ENCODE data around the gene OARD1. TPM values are rescaled to one million over a fixed set of nuclear protein-coding genes. Genes with fewer than 3 reads are reported as not detected.

OARD1 gene
- polyA plus RNA-seq, 1 of the 3 experiments (the other 2 are of a cell fraction): 5.6 TPM

DNA sequence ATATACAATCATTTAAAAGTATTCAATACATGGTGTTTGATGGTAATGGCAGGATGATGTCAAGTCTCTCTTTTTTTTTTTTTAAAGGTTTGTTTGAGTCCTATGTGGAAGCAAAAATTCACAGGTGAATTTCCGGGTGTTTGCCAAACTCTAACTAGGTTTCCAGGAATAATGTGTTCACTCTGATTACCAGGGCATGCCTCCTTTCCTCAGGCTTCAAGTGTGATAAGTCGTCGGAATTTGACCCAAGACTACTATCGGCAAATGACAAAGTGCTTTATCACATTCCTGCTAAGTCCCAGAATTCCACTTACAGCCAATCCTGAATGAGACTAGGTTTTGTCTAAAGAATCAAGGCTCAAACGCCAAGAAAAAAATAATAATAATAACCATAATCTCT lies 7.3 kb downstream of the OARD1 start (continued):
- TF ChIP-seq, protein P1, sequence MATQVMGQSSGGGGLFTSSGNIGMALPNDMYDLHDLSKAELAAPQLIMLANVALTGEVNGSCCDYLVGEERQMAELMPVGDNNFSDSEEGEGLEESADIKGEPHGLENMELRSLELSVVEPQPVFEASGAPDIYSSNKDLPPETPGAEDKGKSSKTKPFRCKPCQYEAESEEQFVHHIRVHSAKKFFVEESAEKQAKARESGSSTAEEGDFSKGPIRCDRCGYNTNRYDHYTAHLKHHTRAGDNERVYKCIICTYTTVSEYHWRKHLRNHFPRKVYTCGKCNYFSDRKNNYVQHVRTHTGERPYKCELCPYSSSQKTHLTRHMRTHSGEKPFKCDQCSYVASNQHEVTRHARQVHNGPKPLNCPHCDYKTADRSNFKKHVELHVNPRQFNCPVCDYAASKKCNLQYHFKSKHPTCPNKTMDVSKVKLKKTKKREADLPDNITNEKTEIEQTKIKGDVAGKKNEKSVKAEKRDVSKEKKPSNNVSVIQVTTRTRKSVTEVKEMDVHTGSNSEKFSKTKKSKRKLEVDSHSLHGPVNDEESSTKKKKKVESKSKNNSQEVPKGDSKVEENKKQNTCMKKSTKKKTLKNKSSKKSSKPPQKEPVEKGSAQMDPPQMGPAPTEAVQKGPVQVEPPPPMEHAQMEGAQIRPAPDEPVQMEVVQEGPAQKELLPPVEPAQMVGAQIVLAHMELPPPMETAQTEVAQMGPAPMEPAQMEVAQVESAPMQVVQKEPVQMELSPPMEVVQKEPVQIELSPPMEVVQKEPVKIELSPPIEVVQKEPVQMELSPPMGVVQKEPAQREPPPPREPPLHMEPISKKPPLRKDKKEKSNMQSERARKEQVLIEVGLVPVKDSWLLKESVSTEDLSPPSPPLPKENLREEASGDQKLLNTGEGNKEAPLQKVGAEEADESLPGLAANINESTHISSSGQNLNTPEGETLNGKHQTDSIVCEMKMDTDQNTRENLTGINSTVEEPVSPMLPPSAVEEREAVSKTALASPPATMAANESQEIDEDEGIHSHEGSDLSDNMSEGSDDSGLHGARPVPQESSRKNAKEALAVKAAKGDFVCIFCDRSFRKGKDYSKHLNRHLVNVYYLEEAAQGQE (IDR thresholded peaks at IDR 0.05; ENCODE audit: low read depth, low read length): no peak
- TF ChIP-seq, protein P2, sequence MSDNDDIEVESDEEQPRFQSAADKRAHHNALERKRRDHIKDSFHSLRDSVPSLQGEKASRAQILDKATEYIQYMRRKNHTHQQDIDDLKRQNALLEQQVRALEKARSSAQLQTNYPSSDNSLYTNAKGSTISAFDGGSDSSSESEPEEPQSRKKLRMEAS (IDR thresholded peaks at IDR 0.05; ENCODE audit: low read depth): no peak
- TF ChIP-seq RAD21 (IDR thresholded peaks at IDR 0.05; ENCODE audit: low read length): no peak
- no peak for TF ChIP-seq GABPA (IDR thresholded peaks at IDR 0.05; ENCODE audit: low read depth)
- no peak for TF ChIP-seq TEAD4 (IDR thresholded peaks at IDR 0.05; ENCODE audit: borderline replicate concordance, insufficient read depth)

DNA sequence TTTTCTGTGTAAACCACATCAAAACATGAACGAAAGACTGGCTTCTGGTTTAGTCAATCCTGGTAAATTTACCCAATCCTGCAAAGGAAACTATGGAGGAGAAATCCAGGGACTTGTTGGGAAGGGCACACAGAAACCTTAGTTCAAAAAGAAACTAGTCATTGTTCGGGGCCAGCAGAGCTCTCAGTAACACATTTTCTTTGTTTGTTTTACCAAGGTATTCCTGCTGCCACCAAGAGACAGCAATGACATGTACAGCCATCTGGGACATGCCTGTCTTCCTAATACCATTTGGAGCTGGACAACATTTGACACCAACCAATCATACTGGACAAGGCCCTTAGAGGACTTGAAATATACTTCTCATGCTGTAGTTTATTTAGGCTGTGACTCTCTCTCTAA lies 8.3 kb downstream of the OARD1 start:
- no peaks in the 10 kb centered on the region for H3K27me3 ChIP-seq (ENCODE audit: insufficient read depth)
- no peaks in the 10 kb centered on the region; the same call in 1 of the 2 replicates for H3K79me2 ChIP-seq (ENCODE audit: insufficient read depth)
- no peaks in the 10 kb centered on the region; a peak in 1 of 4 replicates for H3K4me1 ChIP-seq (ENCODE audit: control insufficient read depth in 1 of 2, insufficient read depth in 2 of 2, low read depth in 1 of 2, low read length in 1 of 2)
- no peak for TF ChIP-seq MXI1 (IDR thresholded peaks at IDR 0.05; ENCODE audit: low read depth, low read length)
- no peak for TF ChIP-seq TAF1 (IDR thresholded peaks at IDR 0.05; ENCODE audit: borderline replicate concordance, low read depth, low read length)
- TF ChIP-seq ELF1 (IDR thresholded peaks at IDR 0.05): no peak
- no peak for TF ChIP-seq FOXM1 (IDR thresholded peaks at IDR 0.05; ENCODE audit: low read depth)
- TF ChIP-seq GABPA (IDR thresholded peaks at IDR 0.05; ENCODE audit: low read depth): no peak
- TF ChIP-seq EP300 (IDR thresholded peaks at IDR 0.05; ENCODE audit: borderline replicate concordance in 1 of 2, low read depth in 1 of 2, low read length in 1 of 2): no peak
- TF ChIP-seq, protein P2 (IDR thresholded peaks at IDR 0.05; ENCODE audit: low read depth): no peak
- TF ChIP-seq, protein P3, sequence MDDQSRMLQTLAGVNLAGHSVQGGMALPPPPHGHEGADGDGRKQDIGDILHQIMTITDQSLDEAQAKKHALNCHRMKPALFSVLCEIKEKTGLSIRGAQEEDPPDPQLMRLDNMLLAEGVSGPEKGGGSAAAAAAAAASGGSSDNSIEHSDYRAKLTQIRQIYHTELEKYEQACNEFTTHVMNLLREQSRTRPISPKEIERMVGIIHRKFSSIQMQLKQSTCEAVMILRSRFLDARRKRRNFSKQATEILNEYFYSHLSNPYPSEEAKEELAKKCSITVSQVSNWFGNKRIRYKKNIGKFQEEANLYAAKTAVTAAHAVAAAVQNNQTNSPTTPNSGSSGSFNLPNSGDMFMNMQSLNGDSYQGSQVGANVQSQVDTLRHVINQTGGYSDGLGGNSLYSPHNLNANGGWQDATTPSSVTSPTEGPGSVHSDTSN (IDR thresholded peaks at IDR 0.05): no peak
- TF ChIP-seq, protein P4, sequence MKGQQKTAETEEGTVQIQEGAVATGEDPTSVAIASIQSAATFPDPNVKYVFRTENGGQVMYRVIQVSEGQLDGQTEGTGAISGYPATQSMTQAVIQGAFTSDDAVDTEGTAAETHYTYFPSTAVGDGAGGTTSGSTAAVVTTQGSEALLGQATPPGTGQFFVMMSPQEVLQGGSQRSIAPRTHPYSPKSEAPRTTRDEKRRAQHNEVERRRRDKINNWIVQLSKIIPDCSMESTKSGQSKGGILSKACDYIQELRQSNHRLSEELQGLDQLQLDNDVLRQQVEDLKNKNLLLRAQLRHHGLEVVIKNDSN (IDR thresholded peaks at IDR 0.05; ENCODE audit: borderline replicate concordance, low read depth): no peak
- no peak for TF ChIP-seq EZH2phosphoT487 (IDR thresholded peaks at IDR 0.05; ENCODE audit: borderline replicate concordance, low read depth)
- TF ChIP-seq TCF12 (IDR thresholded peaks at IDR 0.05): no peak
- TF ChIP-seq YY1 (IDR thresholded peaks at IDR 0.05; ENCODE audit: low read depth): no peak
- POLR2A ChIA-PET: interaction anchor here (1.8 kb wide), 1 partner anchor 9 kb away, joined by 6 read pairs; the partner anchor contains the start of genes NFYA and OARD1
- DNase-seq: no peak
- no peak overlapping the region for H3K4me2 ChIP-seq
- no peak overlapping the region for H3K9ac ChIP-seq
- H3K9me3 ChIP-seq: no peaks in the 10 kb centered on the region
- H3K27ac ChIP-seq (ENCODE audit: low read depth in 2 of 2, low read length in 1 of 2): no peak overlapping the region
- H2AFZ ChIP-seq (ENCODE audit: low read depth): no peak overlapping the region
- H3K4me3 ChIP-seq (ENCODE audit: low read depth in 2 of 2, low read length in 1 of 2): no peak overlapping the region
- WGBS (ENCODE audit: low lambda C conversion rate): 96% methylated on average over 2 of the region's 2 CpGs
- H4K20me1 ChIP-seq (ENCODE audit: insufficient read depth): no peaks in the 10 kb centered on the region
- CTCF ChIA-PET: interaction anchor here (1.4 to 1.8 kb wide), 3 partner anchors 8 to 36 kb away, joined by 3 to 7 read pairs (median 4); partner anchors contain the start of gene UNC5CL
- H3F3A ChIP-seq (replicated peaks; ENCODE audit: insufficient read depth): peaks cover 6% of the 10 kb centered on the region
- no peaks in the 10 kb centered on the region for H3K9me2 ChIP-seq
- H3K36me3 ChIP-seq (replicated peaks in 1 of 2; ENCODE audit: control insufficient read depth in 1 of 2, insufficient read depth in 2 of 2, low read length in 1 of 2): peaks cover 39 to 45% of the 10 kb centered on the region in 2 experiments
